SU-DHL-6 (cell line): ENCODE data around the gene HINT2.
A peak's percentile ranks its signal among the peaks of the same experiment; 100 is the strongest.

Experiments
- H2AFZ ChIP-seq: fragments of 200-600 bp; sonication (generic); 2 replicates; pipeline ENCODE4 v1.6.1; 2014; ENCODE audit warnings: low read depth, mild to moderate bottlenecking, moderate library complexity, mixed read lengths, antibody characterized with exemption, low read length; ENCODE audit not compliant: severe bottlenecking
- H3F3A ChIP-seq: fragments of 200-600 bp; shearing (Covaris generic); 2 replicates; pipeline ENCODE4 v1.6.0; 2016; ENCODE audit warnings: antibody characterized with exemption, mild to moderate bottlenecking; ENCODE audit not compliant: insufficient read depth
- H3K27ac ChIP-seq: fragments of 200-600 bp; sonication (generic); 2 replicates; pipeline ENCODE4 v1.5.1; 2016; ENCODE audit warnings: low read depth, mild to moderate bottlenecking, low read length, moderate library complexity, mixed read lengths
- H3K27me3 ChIP-seq: fragments of 200-600 bp; sonication (generic), shearing (Covaris generic); 2 replicates; pipeline ENCODE4 v1.6.0; 2014; ENCODE audit warnings: mild to moderate bottlenecking, low read length
- H3K36me3 ChIP-seq: fragments of 200-600 bp; sonication (generic); 2 replicates; pipeline ENCODE4 v1.6.1; 2014; ENCODE audit warnings: mild to moderate bottlenecking, low read length, mixed read lengths
- H3K4me2 ChIP-seq: fragments of 300-600, 200-600 bp; shearing (Covaris generic), sonication (generic); 2 replicates; pipeline ENCODE4 v1.6.0; 2014; ENCODE audit warnings: low read length, low read depth, mild to moderate bottlenecking; ENCODE audit not compliant: poor library complexity, severe bottlenecking
- H3K4me3 ChIP-seq: fragments of 200-600 bp; sonication (generic); 2 replicates; pipeline ENCODE4 v1.5.1; 2014; ENCODE audit warnings: antibody characterized with exemption, low read length, mild to moderate bottlenecking, mixed read lengths; ENCODE audit not compliant: insufficient read depth, poor library complexity, severe bottlenecking
- H3K79me2 ChIP-seq: fragments of 200-600 bp; sonication (generic); 2 replicates; pipeline ENCODE4 v1.6.1; 2014; ENCODE audit warnings: mild to moderate bottlenecking, low read length, moderate library complexity; ENCODE audit not compliant: insufficient read depth
- H3K9ac ChIP-seq: fragments of 200-600 bp; sonication (generic); 2 replicates; pipeline ENCODE4 v1.7.0; 2014; ENCODE audit warnings: mild to moderate bottlenecking, low read length
- H3K9me2 ChIP-seq: fragments of 200-600 bp; sonication (generic); replicated peaks from 2 replicates; pipeline ENCODE4 v1.6.1; 2014; ENCODE audit warnings: low read length; ENCODE audit not compliant: insufficient read depth
- H3K9me3 ChIP-seq: fragments of 200-600 bp; sonication (generic); 2 replicates; pipeline ENCODE4 v1.6.1; 2014; ENCODE audit warnings: low read length, mixed read lengths; ENCODE audit not compliant: insufficient read depth
- H4K20me1 ChIP-seq: fragments of 200-600 bp; sonication (generic); 2 replicates; pipeline ENCODE4 v1.6.1; 2014; ENCODE audit warnings: low read depth, mild to moderate bottlenecking, antibody characterized with exemption, low read length, moderate library complexity, mixed read lengths
- EZH2phosphoT487 ChIP-seq: fragments of 200-600 bp; sonication (generic), shearing (Covaris generic); conservative IDR thresholded peaks from 2 replicates; pipeline ENCODE4 v1.6.1; 2018; ENCODE audit warnings: mild to moderate bottlenecking, antibody characterized with exemption, low read length, moderate library complexity, mixed read lengths
- TF ChIP-seq, protein P1 (sequence below): fragments of 200-600 bp; sonication (generic); IDR thresholded peaks from one replicate; pipeline ENCODE4 v1.5.1; 2017; ENCODE audit warnings: antibody characterized with exemption, mild to moderate bottlenecking, low read length, moderate library complexity; ENCODE audit not compliant: insufficient read depth, poor library complexity, severe bottlenecking

Gene HINT2

DNA sequence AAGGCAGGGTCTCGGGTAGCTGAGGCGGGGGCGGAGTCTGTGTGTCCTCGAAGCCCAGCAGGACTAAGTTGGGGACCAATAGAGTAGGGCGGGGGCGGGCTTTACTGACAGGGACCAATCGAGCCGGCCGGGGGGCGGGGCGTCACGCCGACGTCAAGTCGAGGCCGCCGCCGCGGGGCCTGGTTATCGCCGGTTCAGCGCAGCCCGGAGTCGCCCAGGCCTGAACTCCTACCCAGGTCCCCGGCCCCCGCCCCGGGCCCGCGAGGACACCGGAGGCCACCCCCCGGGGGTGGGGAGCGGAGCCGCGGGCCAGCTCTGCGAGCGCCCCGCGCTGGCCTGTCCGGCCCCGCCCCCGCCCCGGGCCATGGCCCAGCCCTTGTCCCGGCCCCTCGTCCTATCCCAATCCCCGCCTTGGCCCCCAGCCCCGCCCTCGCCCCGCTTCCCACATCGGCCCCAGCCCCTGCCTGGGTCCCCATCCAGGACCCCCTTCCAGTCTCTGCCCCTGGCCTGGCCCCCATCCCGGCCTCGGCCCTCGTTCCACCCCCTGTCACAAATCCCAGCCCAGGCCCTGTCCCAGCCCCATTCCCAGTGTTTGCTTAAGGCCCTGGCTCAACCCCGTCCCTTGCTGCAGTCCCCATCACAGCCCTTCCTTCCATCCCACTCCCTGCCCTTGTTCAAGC lies 14.4 kb upstream of the HINT2 start, which contains the start of gene TMEM8B:
TSS of gene TMEM8B (plus strand) at position 145 of the 680 bp plus-strand sequence. CDS start at position 365, 220 bp downstream.
- TF ChIP-seq, protein P1, sequence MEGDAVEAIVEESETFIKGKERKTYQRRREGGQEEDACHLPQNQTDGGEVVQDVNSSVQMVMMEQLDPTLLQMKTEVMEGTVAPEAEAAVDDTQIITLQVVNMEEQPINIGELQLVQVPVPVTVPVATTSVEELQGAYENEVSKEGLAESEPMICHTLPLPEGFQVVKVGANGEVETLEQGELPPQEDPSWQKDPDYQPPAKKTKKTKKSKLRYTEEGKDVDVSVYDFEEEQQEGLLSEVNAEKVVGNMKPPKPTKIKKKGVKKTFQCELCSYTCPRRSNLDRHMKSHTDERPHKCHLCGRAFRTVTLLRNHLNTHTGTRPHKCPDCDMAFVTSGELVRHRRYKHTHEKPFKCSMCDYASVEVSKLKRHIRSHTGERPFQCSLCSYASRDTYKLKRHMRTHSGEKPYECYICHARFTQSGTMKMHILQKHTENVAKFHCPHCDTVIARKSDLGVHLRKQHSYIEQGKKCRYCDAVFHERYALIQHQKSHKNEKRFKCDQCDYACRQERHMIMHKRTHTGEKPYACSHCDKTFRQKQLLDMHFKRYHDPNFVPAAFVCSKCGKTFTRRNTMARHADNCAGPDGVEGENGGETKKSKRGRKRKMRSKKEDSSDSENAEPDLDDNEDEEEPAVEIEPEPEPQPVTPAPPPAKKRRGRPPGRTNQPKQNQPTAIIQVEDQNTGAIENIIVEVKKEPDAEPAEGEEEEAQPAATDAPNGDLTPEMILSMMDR = no peak
- no peak for TF ChIP-seq EZH2phosphoT487
- peak within 1 kb of the TSS; percentile 97 for H2AFZ ChIP-seq
- H3K4me2 ChIP-seq = peak within 1 kb of the TSS; percentile 91
- no peaks in the 10 kb centered on the region for H3K9me2 ChIP-seq
- no peaks in the 10 kb centered on the region for H3K36me3 ChIP-seq
- no peak within 1 kb of the TSS for H3K27ac ChIP-seq
- H4K20me1 ChIP-seq = no peaks in the 10 kb centered on the region
- H3K4me3 ChIP-seq = peak within 1 kb of the TSS; percentile 79
- H3F3A ChIP-seq = no peaks in the 10 kb centered on the region
- no peaks in the 10 kb centered on the region for H3K9me3 ChIP-seq
- no peaks in the 10 kb centered on the region for H3K79me2 ChIP-seq
- H3K9ac ChIP-seq = peak within 1 kb of the TSS; percentile 60
- no peaks in the 10 kb centered on the region for H3K27me3 ChIP-seq

DNA sequence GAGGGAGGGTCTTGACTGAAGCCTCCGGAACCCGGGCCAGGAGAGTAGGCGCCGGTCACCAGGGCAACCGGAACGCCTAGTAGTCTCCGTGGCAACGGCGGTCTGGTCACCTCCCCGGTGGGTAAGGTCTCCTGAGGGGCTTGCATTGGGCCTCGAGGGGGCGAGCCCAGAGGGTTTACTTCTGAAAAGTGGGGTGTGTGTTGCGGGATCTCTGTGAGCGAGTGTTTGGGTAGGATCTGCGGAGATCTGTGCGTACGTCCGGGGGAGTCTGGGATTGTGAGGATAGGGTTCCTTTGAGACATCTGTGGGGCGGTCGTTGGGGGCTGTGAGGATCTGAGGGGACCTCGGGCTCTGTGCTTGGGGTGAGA lies 13.9 kb upstream of the HINT2 start, which contains the start of gene FAM221B:
TSS of gene FAM221B (minus strand) at position 17 of the 368 bp plus-strand sequence. CDS start 2,571 bp downstream, outside the sequence.
- peak within 1 kb of the TSS; percentile 60 for H3K9ac ChIP-seq
- H3K79me2 ChIP-seq = no peaks in the 10 kb centered on the region
- H3K27ac ChIP-seq = no peak within 1 kb of the TSS
- H3K9me3 ChIP-seq = no peaks in the 10 kb centered on the region
- H3K36me3 ChIP-seq = no peaks in the 10 kb centered on the region
- H3K27me3 ChIP-seq = no peaks in the 10 kb centered on the region
- peak within 1 kb of the TSS; percentile 91 for H3K4me2 ChIP-seq
- H2AFZ ChIP-seq = peak within 1 kb of the TSS; percentile 97
- H3K9me2 ChIP-seq = no peaks in the 10 kb centered on the region
- no peaks in the 10 kb centered on the region for H4K20me1 ChIP-seq
- no peak for TF ChIP-seq EZH2phosphoT487
- TF ChIP-seq, protein P1 = no peak
- H3K4me3 ChIP-seq = peak within 1 kb of the TSS; percentile 79
- no peaks in the 10 kb centered on the region for H3F3A ChIP-seq

DNA sequence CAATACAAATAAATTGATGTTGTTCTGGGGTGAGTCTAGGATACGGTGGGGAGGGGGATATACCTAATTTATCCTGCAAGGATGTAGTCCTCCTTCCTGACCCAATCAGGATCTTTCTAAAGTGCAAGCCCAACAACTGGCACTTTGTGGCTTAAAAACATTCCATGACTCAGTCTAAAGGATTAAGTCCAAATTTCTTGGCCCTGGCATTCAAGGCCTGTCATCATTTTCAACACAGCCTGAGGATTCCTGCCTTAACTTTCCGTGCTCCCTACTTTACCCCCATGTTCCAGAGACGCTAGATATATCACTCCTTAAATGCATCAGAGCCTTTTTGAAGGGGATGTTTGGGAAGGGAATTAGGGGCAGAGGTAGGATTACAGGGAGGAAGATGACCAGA lies 12.6 kb upstream of the HINT2 start:
- TF ChIP-seq EZH2phosphoT487 = no peak
- TF ChIP-seq, protein P1 = no peak
- no peaks in the 10 kb centered on the region for H3K9me2 ChIP-seq
- no peaks in the 10 kb centered on the region for H3K79me2 ChIP-seq
- H3K9me3 ChIP-seq = no peaks in the 10 kb centered on the region
- H3F3A ChIP-seq = no peaks in the 10 kb centered on the region
- no peaks in the 10 kb centered on the region for H3K27me3 ChIP-seq
- H3K4me2 ChIP-seq = no peak overlapping the region
- no peaks in the 10 kb centered on the region for H4K20me1 ChIP-seq
- no peak overlapping the region for H3K9ac ChIP-seq
- no peaks in the 10 kb centered on the region for H3K36me3 ChIP-seq
- H2AFZ ChIP-seq = no peak overlapping the region
- no peak overlapping the region for H3K27ac ChIP-seq
- H3K4me3 ChIP-seq = no peak overlapping the region
